Mesenchymal stem cell (in vitro differentiated cells and primary cell): Measurements from ENCODE around the gene IL27RA.

Experiments
- DNase-seq: peaks from one replicate; pipeline ENCODE4 v3.0.0-alpha.2; 2013
- H2AFZ ChIP-seq: one replicate; pipeline ENCODE4 v1.6.1; 2013; ENCODE audit warnings: low read depth, mild to moderate bottlenecking, control low read depth, inconsistent platforms, low read length, moderate library complexity
- H2AK5ac ChIP-seq: 2 replicates; pipeline ENCODE4 v1.6.1; 2013; ENCODE audit warnings: low read length, moderate library complexity, mild to moderate bottlenecking, inconsistent platforms; ENCODE audit not compliant: severe bottlenecking
- H2BK120ac ChIP-seq: one replicate; pipeline ENCODE4 v1.6.1; 2013; ENCODE audit warnings: low read depth, mild to moderate bottlenecking, inconsistent platforms, low read length, moderate library complexity
- H2BK12ac ChIP-seq, 2 experiments: one replicate each; pipeline ENCODE4 v1.6.1; 2013; ENCODE audit warnings: inconsistent platforms in 2 of 2, low read length in 2 of 2, mild to moderate bottlenecking in 2 of 2, moderate library complexity in 2 of 2, control low read depth in 1 of 2
- H2BK15ac ChIP-seq: one replicate; pipeline ENCODE4 v1.6.1; 2013; ENCODE audit warnings: mild to moderate bottlenecking, low read depth, inconsistent platforms; ENCODE audit not compliant: poor library complexity, severe bottlenecking
- H2BK5ac ChIP-seq: 2 replicates; pipeline ENCODE4 v1.6.1; 2013; ENCODE audit warnings: low read depth, mild to moderate bottlenecking, low read length, control low read depth, inconsistent platforms; ENCODE audit not compliant: poor library complexity, severe bottlenecking
- H3K14ac ChIP-seq, 2 experiments: one replicate each; pipeline ENCODE4 v1.6.1; 2013; ENCODE audit warnings: inconsistent platforms in 2 of 2, low read length in 2 of 2, control low read depth in 1 of 2, mild to moderate bottlenecking in 1 of 2, moderate library complexity in 1 of 2
- H3K18ac ChIP-seq, 2 experiments: one replicate each; pipeline ENCODE4 v1.6.1; 2013; ENCODE audit warnings: inconsistent platforms in 2 of 2, low read length in 2 of 2, control low read depth in 1 of 2, low read depth in 1 of 2, mild to moderate bottlenecking in 1 of 2
- H3K23ac ChIP-seq, 2 experiments: one replicate each; pipeline ENCODE4 v1.6.1; 2013; ENCODE audit warnings: inconsistent platforms in 2 of 2, low read length in 2 of 2, mild to moderate bottlenecking in 2 of 2, moderate library complexity in 2 of 2, control low read depth in 1 of 2
- H3K27ac ChIP-seq: 2 replicates; pipeline ENCODE4 v1.5.1; 2013; ENCODE audit warnings: mild to moderate bottlenecking, moderate library complexity, low read length, control low read depth, inconsistent platforms; ENCODE audit not compliant: poor library complexity, severe bottlenecking
- H3K27me3 ChIP-seq, 2 experiments: 2 replicates each; pipeline versions ENCODE4 v1.6.1 to v1.7.0; 2013; ENCODE audit warnings: low read length in 2 of 2, mild to moderate bottlenecking in 2 of 2, moderate library complexity in 2 of 2, control low read depth in 1 of 2, inconsistent platforms in 1 of 2; ENCODE audit not compliant: control insufficient read depth in 1 of 2, insufficient read depth in 1 of 2
- H3K36me3 ChIP-seq, 2 experiments: 2 replicates each; pipeline versions ENCODE4 v1.6.1 to v1.7.0; 2013; ENCODE audit warnings: low read length in 2 of 2, control low read depth in 1 of 2, inconsistent platforms in 1 of 2, low read depth in 1 of 2, mild to moderate bottlenecking in 1 of 2; ENCODE audit not compliant: insufficient read depth in 2 of 2, control insufficient read depth in 1 of 2
- H3K4ac ChIP-seq, 2 experiments: one replicate each; pipeline ENCODE4 v1.6.1; 2013; ENCODE audit warnings: inconsistent platforms in 2 of 2, low read length in 2 of 2, mild to moderate bottlenecking in 2 of 2, moderate library complexity in 2 of 2, control low read depth in 1 of 2, low read depth in 1 of 2
- H3K4me1 ChIP-seq: 2 replicates; pipeline ENCODE4 v1.6.1; 2013; ENCODE audit warnings: low read depth, low read length, control low read depth; ENCODE audit not compliant: control insufficient read depth, insufficient read depth
- H3K4me2 ChIP-seq: 2 replicates; pipeline ENCODE4 v1.6.1; 2013; ENCODE audit warnings: low read length, mild to moderate bottlenecking, inconsistent platforms; ENCODE audit not compliant: poor library complexity, severe bottlenecking
- H3K4me3 ChIP-seq, 2 experiments: 2 replicates each; pipeline versions ENCODE4 v1.5.1 to v1.7.0; 2013; ENCODE audit warnings: low read length in 2 of 2, mild to moderate bottlenecking in 2 of 2, control low read depth in 1 of 2, low read depth in 1 of 2; ENCODE audit not compliant: insufficient read depth in 1 of 2
- H3K79me1 ChIP-seq: replicated peaks from 2 replicates; pipeline ENCODE4 v1.6.1; 2013; ENCODE audit warnings: mild to moderate bottlenecking, control low read depth, low read length, inconsistent platforms; ENCODE audit not compliant: poor library complexity, severe bottlenecking
- H3K9ac ChIP-seq: 2 replicates; pipeline ENCODE4 v1.7.0; 2013; ENCODE audit warnings: mild to moderate bottlenecking, low read length, moderate library complexity
- H3K9me3 ChIP-seq: 2 replicates; pipeline ENCODE4 v1.7.0; 2013; ENCODE audit warnings: mild to moderate bottlenecking, low read length; ENCODE audit not compliant: control insufficient read depth
- H4K8ac ChIP-seq: one replicate; pipeline ENCODE4 v1.6.1; 2013; ENCODE audit warnings: inconsistent platforms, mild to moderate bottlenecking, low read length, moderate library complexity
- H4K91ac ChIP-seq: one replicate; pipeline ENCODE4 v1.6.1; 2013; ENCODE audit warnings: mild to moderate bottlenecking, low read length, inconsistent platforms
- WGBS: methylation state at CpG from one replicate; pipeline ENCODE4 v1.1.7; 2013; ENCODE audit warnings: mixed read lengths; 5-methylcytosine and 5-hydroxymethylcytosine counted together

Gene IL27RA

GRCh38 chr19:14080887-14081796, 49.6 kb downstream of the IL27RA start:
- Histone ChIP-seq H3K23ac (no peak overlapping the region), H2AFZ (peak overlapping the region; percentile 66), H2BK15ac (no peak overlapping the region), H3K27me3 (no peaks in the 10 kb centered on the region), H3K9me3 (no peaks in the 10 kb centered on the region), H4K91ac (peak overlapping the region; percentile 44), H3K4me3 (peak overlapping the region; percentile 73 to 91), H2BK5ac (no peak overlapping the region), H3K27ac (peak overlapping the region; percentile 55), H4K8ac (peak overlapping the region; percentile 87), H3K4ac (peak overlapping the region in 1 of 2 experiments; percentile 69), H2AK5ac (no peak overlapping the region), H3K14ac (no peak overlapping the region), H3K4me1 (peaks cover 5% of the 10 kb centered on the region), H3K18ac (peak overlapping the region; percentile 70 to 82), H3K4me2 (peak overlapping the region; percentile 78), H3K79me1 (peaks cover 9% of the 10 kb centered on the region), H2BK120ac (no peak overlapping the region), H3K9ac (peak overlapping the region; percentile 95), H3K36me3 (peaks cover 0 to 6% of the 10 kb centered on the region in 2 experiments), H2BK12ac (no peak overlapping the region)
- 1% methylated on average over 50 of the region's 50 CpGs for WGBS
- peak; percentile 99 for DNase-seq

GRCh38 chr19:14081797-14082674, 50.5 kb downstream of the IL27RA start:
- DNase-seq: no peak
- Histone ChIP-seq H2BK15ac (no peak overlapping the region), H3K36me3 (peaks cover 0 to 9% of the 10 kb centered on the region in 2 experiments), H2BK12ac (no peak overlapping the region), H4K8ac (peak overlapping the region; percentile 81), H3K4me3 (peak overlapping the region; percentile 73 to 83), H2AK5ac (peak overlapping the region; percentile 23), H3K23ac (no peak overlapping the region), H3K4me1 (peaks cover 5% of the 10 kb centered on the region), H3K9ac (peak overlapping the region; percentile 93), H3K4me2 (peak overlapping the region; percentile 78), H3K4ac (peak overlapping the region; percentile 25 to 69), H3K14ac (no peak overlapping the region), H2BK5ac (no peak overlapping the region), H2BK120ac (no peak overlapping the region), H3K27ac (peak overlapping the region; percentile 25), H4K91ac (peak overlapping the region; percentile 44), H3K9me3 (no peaks in the 10 kb centered on the region), H2AFZ (peak overlapping the region; percentile 30), H3K18ac (peak overlapping the region; percentile 70 to 82), H3K79me1 (peaks cover 8% of the 10 kb centered on the region), H3K27me3 (no peaks in the 10 kb centered on the region)
- WGBS: 39% methylated on average over 24 of the region's 24 CpGs

- H3K9ac ChIP-seq: peak overlapping the region; percentile 93
- H3K4me2 ChIP-seq: no peak overlapping the region
- no peak overlapping the region for H3K23ac ChIP-seq
- peak overlapping the region; percentile 46 for H4K8ac ChIP-seq
- no peak overlapping the region for H2AK5ac ChIP-seq
- H3K79me1 ChIP-seq: peaks cover 8% of the 10 kb centered on the region
- H2BK120ac ChIP-seq: no peak overlapping the region
- H2BK5ac ChIP-seq: no peak overlapping the region
- DNase-seq: no peak
- no peaks in the 10 kb centered on the region for H3K27me3 ChIP-seq
- peak overlapping the region in 1 of 2 experiments; percentile 83 for H3K4me3 ChIP-seq
- H2AFZ ChIP-seq: no peak overlapping the region
- H3K9me3 ChIP-seq: no peaks in the 10 kb centered on the region
- H2BK12ac ChIP-seq: no peak overlapping the region
- peaks cover 5% of the 10 kb centered on the region for H3K4me1 ChIP-seq
- no peak overlapping the region for H3K14ac ChIP-seq
- H3K27ac ChIP-seq: no peak overlapping the region
- H3K4ac ChIP-seq: no peak overlapping the region
- peaks cover 0 to 9% of the 10 kb centered on the region in 2 experiments for H3K36me3 ChIP-seq
- H2BK15ac ChIP-seq: no peak overlapping the region
- WGBS: 60% methylated on average over 1 of the region's 1 CpG
- H3K18ac ChIP-seq: no peak overlapping the region
- no peak overlapping the region for H4K91ac ChIP-seq
These were observed 51.1 kb downstream of the IL27RA start for GRCh38 chr19:14082675-14082960.
